Hepatic stellate cell (primary cell): ENCODE measurements around the gene SERPINA1.
"Not testable (repeated sequence)": the region's sequence is repeated elsewhere in the genome, so short reads cannot be mapped to it uniquely, and the experiment has no call there.

Experiments used
- DNase-seq: peaks from one replicate; pipeline ENCODE4 v3.0.0; 2011; ENCODE audit warnings: low spot score

Gene SERPINA1

DNA sequence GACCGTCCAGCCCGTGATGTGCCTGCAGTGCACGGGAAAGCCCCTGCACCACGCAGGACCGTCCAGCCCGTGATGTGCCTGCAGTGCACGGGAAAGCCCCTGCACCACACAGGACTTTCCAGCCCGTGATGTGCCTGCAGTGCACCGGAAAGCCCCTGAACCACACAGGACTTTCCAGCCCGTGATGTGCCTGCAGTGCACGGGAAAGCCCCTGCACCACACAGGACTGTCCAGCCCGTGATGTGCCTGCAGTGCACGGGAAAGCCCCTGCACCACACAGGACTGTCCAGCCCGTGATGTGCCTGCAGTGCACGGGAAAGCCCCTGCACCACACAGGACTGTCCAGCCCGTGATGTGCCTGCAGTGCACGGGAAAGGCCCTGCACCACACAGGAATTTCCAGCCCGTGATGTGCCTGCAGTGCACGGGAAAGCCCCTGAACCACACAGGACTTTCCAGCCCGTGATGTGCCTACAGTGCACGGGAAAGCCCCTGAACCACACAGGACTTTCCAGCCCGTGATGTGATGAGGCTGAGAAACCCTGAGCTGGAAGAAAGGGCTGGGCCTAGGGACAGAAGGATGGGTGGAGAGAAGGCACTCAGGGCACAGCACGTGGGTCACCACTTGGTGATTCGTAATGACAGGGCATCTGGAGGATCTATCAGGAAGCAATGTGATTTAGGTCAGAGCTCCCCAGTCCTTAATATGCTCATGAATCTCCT is 42.2 kb downstream of the SERPINA1 start:
- DNase-seq, result not testable (repeated sequence)

DNA sequence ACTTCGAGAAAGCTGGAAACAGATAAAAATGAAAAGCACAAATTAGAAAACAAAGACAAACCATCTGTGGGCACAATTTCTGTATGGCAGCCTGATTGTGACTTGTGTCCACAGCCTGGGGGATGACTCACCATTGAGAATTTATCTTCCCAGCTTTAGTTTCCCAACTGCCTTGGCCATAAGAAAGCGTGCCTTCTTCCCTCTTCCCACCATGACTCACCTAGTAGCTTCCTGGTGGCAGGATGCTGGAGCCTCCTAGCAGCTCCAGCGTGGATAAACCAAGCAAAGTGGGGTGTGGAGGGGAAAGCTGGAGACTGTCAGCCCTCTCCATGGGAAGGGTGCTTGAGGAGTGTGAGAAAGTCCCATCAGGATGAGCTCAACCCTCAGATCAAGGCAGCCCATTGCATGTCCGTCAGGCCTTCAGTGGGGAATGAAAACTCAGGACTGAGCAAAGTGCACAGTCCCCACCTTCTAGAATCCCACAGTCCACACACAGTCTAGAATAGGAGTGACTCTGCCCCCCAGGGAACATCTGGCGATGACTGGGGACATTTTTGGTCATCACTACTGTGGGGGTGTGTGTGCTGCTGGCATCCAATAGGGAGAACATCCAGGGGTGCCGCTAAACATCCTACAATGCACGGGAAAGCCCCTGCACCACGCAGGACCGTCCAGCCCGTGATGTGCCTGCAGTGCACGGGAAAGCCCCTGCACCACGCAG is 42.9 kb downstream of the SERPINA1 start:
- peak; percentile 61 for DNase-seq

DNA sequence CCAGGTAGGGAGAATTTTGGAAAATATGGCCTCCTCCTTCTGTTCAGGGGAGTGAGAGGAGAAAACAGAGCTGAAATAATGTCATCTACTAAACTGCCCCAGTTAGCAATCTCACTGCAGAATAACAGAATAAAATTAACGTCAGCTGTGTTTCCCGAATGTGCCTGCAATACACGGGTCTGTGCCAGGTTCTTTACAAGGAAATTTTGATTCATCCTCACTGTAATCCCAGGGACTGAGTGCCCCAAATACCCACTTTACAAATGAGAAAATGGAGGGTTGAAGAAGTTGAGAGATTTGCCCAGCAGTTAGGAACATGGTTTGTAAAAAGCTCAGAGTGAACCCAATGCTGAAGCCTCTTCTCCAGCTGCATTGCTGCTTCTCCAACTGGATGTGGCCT is 44.0 kb downstream of the SERPINA1 start:
- no peak for DNase-seq

DNA sequence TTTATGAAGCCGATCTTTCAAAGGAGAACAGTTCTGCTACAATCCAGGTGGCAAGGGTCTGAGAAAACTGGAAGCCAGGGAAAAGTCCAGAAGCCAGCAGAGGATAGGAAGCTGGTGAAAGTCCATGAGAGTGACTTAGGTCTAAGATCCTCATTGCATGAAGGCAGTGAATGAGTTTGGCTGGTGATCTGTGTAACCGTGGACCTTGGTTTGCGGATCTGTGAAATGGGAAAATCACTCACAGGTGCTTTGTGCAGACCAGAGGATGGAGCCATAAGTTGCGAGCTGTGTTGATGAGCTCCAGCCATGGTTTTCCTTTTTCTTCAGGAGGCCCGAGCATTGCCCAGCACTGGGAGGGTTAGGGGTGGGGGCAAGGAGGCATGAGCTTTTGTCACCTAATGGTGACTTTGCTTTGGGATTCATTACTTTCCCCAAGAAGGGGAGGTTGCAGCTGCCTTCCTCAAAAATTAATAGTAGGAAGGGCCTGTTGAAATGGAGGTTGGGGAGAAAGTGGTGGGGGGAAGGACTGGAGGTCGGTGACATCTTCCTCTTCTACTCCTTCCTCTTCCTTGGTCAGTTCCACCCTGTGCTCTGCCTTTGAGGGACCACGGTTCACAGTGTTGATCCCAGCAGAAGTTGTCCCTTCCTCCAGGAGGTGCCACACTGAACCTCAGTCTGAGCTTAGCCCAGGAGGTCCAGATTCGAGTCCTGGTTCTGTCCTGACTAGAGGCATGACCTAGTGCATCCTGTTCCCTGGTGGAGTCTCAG is 45.0 kb downstream of the SERPINA1 start:
- DNase-seq, result no peak

DNA sequence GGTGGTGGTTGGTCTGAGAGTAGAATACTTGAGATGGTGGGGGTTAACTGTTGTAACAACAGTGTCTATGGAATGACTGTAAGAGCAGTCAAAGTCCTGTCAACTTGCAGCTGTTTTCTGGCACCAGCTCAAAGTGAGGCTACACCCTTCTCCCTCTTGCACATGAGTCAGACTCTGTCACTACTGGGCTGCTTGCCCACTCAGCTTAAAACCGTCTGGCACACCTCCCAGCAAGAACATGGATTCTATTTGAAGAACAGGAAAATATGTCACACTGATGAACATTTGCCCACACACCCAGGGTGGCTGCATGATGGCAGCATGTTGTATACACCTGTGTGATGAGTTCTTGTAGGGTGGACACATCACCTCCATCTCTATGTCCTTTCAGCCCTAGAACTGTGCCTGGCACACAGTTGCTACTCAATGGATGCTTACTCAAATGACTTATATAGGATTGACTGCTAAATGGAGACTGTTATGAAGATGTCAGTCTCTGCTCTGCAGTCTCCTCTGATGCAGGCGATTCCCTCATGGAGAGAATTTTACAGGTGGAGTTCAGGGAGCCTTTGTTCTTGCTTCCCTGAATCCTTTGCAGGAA is 46.0 kb downstream of the SERPINA1 start:
- DNase-seq, result peak; percentile 72

DNA sequence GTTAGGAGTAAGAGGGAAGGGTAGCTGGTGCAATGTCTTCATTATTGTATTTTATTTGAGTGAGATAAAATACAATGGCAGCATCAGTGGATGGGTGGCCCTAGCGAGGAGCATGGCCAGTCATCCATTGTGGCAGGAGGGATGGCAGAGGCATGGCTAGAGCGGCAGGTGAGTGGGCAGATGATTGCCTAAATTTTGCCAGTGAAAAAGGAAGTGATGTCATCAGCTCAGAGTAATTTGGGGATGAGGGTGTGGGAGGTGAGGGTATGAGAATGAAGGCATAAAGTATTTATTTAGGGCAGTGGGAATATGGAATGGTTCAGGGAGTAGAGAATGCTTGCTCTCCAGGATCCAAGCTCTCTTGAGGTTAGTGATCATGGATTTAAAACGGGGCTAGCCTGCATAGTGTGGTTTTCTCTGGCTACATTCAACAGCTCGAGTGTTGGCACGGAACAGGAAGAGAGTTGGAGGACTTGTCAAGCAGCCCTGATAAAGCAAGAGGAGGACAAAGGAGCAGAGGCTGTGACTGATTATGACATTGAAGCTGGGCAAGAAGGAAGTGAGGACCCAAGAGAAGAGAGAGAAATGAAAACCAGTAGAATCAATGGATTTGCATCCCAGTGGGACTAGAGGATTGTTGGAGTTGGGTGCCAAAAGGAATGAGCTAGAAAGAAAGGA is 46.6 kb downstream of the SERPINA1 start:
- no peak for DNase-seq

DNA sequence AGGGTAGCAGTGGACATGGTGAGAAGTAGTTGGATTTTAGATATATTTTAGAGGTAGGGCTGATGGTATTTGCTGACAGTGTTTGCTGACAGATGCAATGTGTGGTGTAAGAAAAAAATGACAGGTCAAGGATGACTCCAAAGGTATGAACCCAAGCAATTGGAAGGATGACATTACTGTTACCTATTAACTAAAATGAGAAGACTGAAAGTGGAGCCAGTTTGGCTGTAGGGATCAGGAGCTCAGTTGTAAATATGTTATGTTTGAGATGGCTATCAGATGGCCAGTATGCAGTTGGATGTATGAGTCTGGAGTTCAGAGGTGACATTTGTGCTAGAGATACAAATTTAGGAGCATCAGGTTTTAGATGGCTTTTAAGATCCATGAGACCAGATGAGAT is 47.9 kb downstream of the SERPINA1 start:
- no peak for DNase-seq

DNA sequence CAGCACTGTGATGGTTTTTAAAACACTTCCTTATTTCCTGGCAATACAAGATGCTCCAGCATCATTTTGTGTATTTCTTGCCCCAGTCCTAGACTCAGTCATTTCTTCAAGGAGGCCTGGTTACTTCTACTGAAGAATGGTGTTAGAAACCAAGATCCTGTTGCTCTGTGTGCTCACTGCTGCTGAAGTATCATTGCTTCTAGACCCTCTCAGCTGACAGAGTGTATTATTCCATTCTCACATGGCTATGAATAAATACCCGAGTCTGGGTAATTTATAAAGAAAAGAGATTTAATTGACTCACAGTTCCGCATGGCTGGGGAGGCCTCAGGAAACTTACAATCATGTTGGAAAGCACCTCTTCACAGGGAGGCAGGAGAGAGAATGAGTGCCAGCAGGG is 50.4 kb downstream of the SERPINA1 start:
- no peak for DNase-seq

DNA sequence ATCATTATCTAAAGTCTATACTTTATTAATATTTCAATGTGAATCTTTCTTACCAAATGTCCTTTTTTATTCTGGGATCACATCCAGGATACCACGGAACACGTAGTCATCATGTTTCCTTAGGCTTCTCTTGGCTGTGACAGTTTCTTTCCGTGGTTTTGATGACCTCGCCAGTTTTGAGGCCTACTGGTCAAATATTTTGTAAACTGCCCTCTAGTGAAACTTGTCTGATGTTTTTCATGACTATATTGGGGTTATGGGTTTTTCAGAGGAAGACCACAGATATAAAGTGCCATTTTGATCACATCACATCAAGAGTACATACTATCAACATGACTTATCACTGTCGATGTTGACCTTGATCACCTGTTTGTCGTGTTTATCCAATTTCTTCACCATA is 51.1 kb downstream of the SERPINA1 start:
- DNase-seq, result no peak

DNA sequence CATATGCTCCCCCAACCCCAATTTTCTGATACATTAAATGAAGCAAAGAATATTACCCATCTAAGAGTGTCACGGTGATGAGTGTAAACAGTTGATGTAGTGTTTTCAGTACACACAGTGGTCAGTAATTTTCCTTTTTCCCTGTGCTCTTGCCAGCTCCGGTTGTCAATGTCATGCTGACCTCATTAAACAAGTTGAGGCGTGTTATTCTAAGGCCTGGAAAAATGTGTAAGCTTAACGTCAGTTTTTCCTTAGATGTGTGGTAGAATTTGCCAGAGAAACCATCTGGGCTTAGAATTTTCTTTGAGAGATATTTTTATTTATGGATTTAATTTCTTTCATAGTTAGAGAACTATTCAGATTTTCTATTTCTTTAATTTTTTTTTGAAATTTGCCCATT is 53.5 kb downstream of the SERPINA1 start:
- no peak for DNase-seq

DNA sequence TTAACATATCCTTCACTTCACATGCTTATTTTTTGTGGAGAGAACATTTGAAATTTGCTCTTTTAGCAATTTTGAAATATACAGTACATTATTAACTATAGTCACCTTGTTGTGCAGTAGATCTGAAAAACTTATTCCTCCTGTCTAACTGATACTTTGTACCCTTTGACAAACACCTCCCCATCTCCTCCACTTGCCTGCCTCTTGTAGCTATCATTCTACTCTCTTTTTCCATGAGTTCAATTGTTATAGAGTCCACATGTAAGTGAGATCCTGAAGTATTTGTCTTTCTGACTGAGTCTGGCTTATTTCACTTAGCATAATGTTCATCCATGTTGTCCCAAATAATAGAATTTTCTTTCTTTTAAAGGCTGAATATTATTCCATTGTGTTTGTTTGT is 55.8 kb downstream of the SERPINA1 start:
- no peak for DNase-seq

DNA sequence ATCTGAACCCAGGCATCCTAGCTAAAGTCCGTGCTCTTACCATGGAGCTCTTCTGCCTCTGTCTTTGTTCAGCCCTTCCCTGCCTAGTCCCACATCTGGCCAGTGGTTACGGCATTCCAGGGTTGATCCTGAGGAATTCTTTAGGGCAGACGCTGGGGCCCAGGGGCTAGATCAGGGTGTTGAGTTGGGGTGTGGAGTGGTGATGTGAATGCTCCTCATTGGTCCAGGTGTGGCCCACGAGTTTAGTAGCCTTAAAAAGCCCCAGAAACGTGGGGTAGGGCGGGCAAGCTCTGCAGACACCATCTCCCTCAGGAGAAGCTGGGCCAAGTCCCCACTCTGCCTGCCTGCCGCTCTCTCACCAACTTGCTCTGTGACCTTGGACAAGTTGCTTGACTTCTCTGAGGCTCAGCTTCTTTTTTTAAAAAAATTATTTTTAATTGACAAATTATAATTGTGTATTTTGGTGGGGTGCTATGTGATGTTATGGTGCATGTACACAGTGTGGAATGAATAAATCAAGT is 56.3 kb downstream of the SERPINA1 start:
- DNase-seq, result no peak

DNA sequence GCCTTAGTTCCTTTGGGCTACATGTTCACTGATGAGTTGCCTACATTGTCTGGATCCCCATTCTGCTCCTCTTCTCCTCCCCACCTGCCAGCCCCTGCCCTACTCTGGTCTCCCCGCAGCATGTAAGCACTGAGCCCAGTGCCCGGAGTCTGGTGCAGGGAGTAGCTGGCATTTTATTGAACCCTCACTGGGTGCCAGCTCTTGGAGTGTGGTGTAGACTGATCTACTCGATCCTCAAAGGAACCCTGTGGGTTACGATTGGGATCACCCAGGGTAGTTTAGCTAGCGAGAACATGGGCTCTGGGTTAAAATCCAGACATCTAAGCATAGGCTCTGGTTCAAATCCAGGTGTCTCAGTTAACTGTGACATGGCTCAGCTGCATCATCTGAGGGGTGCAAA is 56.9 kb downstream of the SERPINA1 start:
- DNase-seq, result no peak

DNA sequence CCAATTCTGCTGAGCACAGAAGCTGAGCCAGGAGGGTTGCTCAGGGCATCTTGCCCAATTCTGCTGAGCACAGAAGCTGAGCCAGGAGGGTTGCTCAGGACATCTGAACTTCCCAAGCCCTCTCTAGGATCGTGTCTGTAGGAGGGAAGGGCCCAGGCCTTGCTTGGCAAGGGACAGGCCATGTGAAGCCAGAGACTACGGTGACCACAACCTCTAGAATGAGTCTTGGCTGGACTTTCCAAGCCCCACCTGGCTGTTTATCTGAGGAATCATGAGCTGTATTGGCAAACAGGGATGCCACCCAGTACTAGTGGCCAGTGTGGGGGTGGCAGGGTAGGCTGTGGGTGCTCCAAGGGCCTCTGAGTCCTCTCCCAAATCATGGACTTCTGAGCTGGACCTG is 57.5 kb downstream of the SERPINA1 start:
- no peak for DNase-seq

DNA sequence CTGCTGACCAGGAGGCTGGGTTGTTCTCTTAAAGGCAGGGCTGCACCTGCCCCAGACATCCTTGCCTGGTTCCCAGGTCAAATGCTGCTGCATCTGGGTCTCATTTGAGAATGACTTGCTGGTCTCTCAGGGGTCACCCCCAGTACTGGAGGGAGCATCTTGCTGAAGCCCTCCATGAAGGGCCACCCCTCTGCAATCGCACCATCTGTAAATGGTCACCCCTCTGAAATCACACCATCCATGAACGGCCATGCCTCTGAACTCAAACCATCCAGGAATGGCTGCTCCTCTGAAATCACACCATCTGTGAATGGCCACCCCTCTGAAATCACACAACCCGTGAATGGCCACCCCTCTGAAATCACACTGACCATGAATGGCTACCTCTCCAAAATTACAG is 58.0 kb downstream of the SERPINA1 start:
- DNase-seq, result no peak

DNA sequence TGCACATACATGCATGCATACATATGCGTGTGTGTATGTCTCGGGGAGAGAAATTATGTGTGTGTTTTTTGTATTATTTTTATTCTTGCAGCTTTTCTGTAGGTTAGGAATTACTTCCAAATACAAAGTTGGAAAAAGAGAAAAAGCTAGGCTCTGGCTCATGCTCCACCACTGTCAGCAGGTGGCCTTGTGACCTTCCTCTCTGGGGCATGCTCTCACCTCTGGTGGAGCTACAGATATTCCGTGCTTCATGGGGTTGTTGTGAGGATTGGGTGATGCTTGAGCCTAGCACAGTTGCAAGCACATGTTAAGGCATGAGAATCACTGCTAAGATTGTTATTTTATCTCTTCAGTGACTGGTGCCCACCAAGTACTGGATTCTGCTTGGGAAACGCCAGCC is 58.5 kb downstream of the SERPINA1 start:
- DNase-seq, result no peak

DNA sequence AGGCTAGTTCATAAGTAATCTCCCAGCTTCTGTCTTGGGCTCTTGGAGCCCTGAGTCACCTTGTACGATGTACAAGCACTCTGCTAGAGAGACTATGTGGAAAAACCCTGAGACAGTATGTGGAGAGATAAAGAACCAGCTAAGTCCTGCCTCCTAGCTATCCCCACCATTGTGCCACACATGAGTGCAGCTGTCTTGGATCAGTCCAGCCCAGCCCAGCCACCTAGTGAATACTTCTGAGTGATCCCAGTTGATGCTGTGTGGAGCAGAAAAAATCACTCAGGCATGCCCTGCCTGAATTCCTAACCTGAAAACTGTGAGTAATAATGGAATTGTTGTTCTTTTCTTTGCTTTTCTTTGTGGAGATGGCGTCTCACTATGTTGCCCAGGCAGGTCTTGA is 60.2 kb downstream of the SERPINA1 start:
- DNase-seq, result no peak
